HepG2 (cell line): ENCODE results near the gene PUS3. TPM values are rescaled to one million over a fixed set of nuclear protein-coding genes. Genes with fewer than 3 reads are reported as not detected.

Experiments
- DZIP1 ChIP-seq: sonication (generic); formaldehyde crosslinking; IDR thresholded peaks from 2 replicates; pipeline ENCODE4 v1.5.0; 2020; ENCODE audit warnings: mild to moderate bottlenecking, missing genetic modification reagents
- HNF4A ChIP-seq: sonication (generic); formaldehyde crosslinking; IDR thresholded peaks from 2 replicates; pipeline ENCODE4 v1.4.0; 2020; ENCODE audit warnings: missing genetic modification reagents
- HNRNPH1 ChIP-seq: fragments of 200-400 bp; formaldehyde crosslinking; optimal IDR thresholded peaks from 2 replicates; pipeline ENCODE3; 2017; ENCODE audit warnings: mild to moderate bottlenecking, low read depth, low read length
- KAT7 ChIP-seq: IDR thresholded peaks from 2 replicates; pipeline ENCODE4 v1.6.1; 2018; ENCODE audit warnings: borderline replicate concordance, missing compliant biosample characterization
- NR2F1 ChIP-seq, 2 experiments: fragments of 450-650 bp in 1 of 2; formaldehyde crosslinking in 1 of 2; IDR thresholded peaks; 2 replicates each; pipeline versions ENCODE4 v1.5.0 to v1.6.1; 2016 to 2020; ENCODE audit warnings: mild to moderate bottlenecking in 1 of 2, missing compliant biosample characterization in 1 of 2, missing genetic modification reagents in 1 of 2, moderate library complexity in 1 of 2
- PAXIP1 ChIP-seq: sonication (generic); formaldehyde crosslinking; conservative IDR thresholded peaks from 2 replicates; pipeline ENCODE4 v1.4.0; 2020; ENCODE audit warnings: mild to moderate bottlenecking, missing genetic modification reagents, moderate library complexity
- PRDM15 ChIP-seq: sonication (generic); formaldehyde crosslinking; IDR thresholded peaks from 2 replicates; pipeline ENCODE4 v1.4.0; 2020; ENCODE audit warnings: missing genetic modification reagents
- ZC3H13 ChIP-seq: sonication (generic); formaldehyde crosslinking; IDR thresholded peaks from 2 replicates; pipeline ENCODE4 v1.8.1; 2023; ENCODE audit warnings: mild to moderate bottlenecking, missing genetic modification reagents, moderate library complexity
- ZFX ChIP-seq: sonication (generic); formaldehyde crosslinking; IDR thresholded peaks from 2 replicates; pipeline ENCODE4 v1.4.0; 2020; ENCODE audit warnings: mild to moderate bottlenecking, low read depth, missing genetic modification reagents, moderate library complexity
- ZNF20 ChIP-seq: sonication (generic); formaldehyde crosslinking; IDR thresholded peaks from 2 replicates; pipeline ENCODE4 v1.4.0; 2020; ENCODE audit warnings: mild to moderate bottlenecking, moderate library complexity, missing genetic modification reagents
- ZNF235 ChIP-seq: sonication (generic); formaldehyde crosslinking; IDR thresholded peaks from 2 replicates; pipeline ENCODE4 v1.8.1; 2023; ENCODE audit warnings: mild to moderate bottlenecking, missing genetic modification reagents, borderline replicate concordance
- ZNF264 ChIP-seq: sonication (generic); formaldehyde crosslinking; IDR thresholded peaks from 2 replicates; pipeline ENCODE4 v1.4.0; 2020; ENCODE audit warnings: missing genetic modification reagents
- ZNF513 ChIP-seq: sonication (generic); formaldehyde crosslinking; conservative IDR thresholded peaks from 2 replicates; pipeline ENCODE4 v1.5.0; 2020; ENCODE audit warnings: missing genetic modification reagents
- ZNF619 ChIP-seq: sonication (generic); formaldehyde crosslinking; IDR thresholded peaks from 2 replicates; pipeline ENCODE4 v1.4.0; 2020; ENCODE audit warnings: mild to moderate bottlenecking, missing genetic modification reagents
- ZNF644 ChIP-seq: IDR thresholded peaks from 2 replicates; pipeline ENCODE4 v1.6.1; 2016; ENCODE audit warnings: low read depth
- polyA plus RNA-seq, 8 experiments: library from polyadenylated mRNA; depleted of rRNA in 3 of 8; stranded (reverse) in 7 of 8; unstranded in 1 of 8; fragments of >200 nt; fragmentation: Illumina TruSeq in 4 of 8; extraction: Trizol in 4 of 8; gene quantifications; 2 replicates each; pipeline versions ENCODE4 v1.2.1 to v1.2.3, GENCODE V29; 2011 to 2016; ENCODE audit warnings: low read depth in 4 of 8, missing spikeins in 1 of 8, mixed read lengths in 1 of 8; ENCODE audit not compliant: insufficient read depth in 1 of 8
- total RNA-seq, 5 experiments: library from RNA; depleted of rRNA; stranded (reverse); fragments of >200 nt; fragmentation: Illumina TruSeq; extraction: Trizol; gene quantifications; 2 replicates each; pipeline ENCODE4 v1.2.3, GENCODE V29; 2016; ENCODE audit warnings: low read depth in 1 of 5

Gene PUS3
- total and polyA plus RNA-seq, 2 of the 13 experiments (the other 11 are each of a cell fraction or from before 2014, with no cell fraction given), result 6.0 to 18.2 TPM

GRCh38 chr11:125921042-125921441, 18.0 kb upstream of the PUS3 start (continued):
- TF ChIP-seq ZNF20 (no peak), ZNF619 (CRISPR knock-in tag) (no peak), ZNF264 (CRISPR knock-in tag) (0 out of 2 replicates have a peak, but pooled peaks have one; percentile 22), DZIP1 (CRISPR knock-in tag) (no peak), PAXIP1 (CRISPR knock-in tag) (peak; percentile 52; the same call in 1 of the 2 replicates), KAT7 (CRISPR knock-in tag) (no peak), NR2F1 (CRISPR knock-in tag; IDR thresholded peaks at IDR 0.05) (no peak), ZNF644 (peak; percentile 25; the same call in 1 of the 2 replicates), ZNF513 (CRISPR knock-in tag) (no peak), HNF4A (CRISPR knock-in tag) (peak; percentile 82), ZC3H13 (CRISPR knock-in tag) (no peak), HNRNPH1 (no peak), ZFX (peak; percentile 25; the same call in 1 of the 2 replicates), ZNF235 (CRISPR knock-in tag) (no peak), PRDM15 (CRISPR knock-in tag) (peak; percentile 81)
